Uterus (tissue), 2 donors: Measurements from ENCODE around the gene ADCY7.

Experiments
- POLR2A ChIP-seq, 2 donors: fragments of 450-650 bp; IDR thresholded peaks; one replicate each; pipeline ENCODE4 v1.6.1; 2016; ENCODE audit warnings: antibody characterized with exemption in 2 of 2, mild to moderate bottlenecking in 1 of 2, moderate library complexity in 1 of 2
- TF ChIP-seq, protein P1 (sequence below), 4 experiments: fragments of 200-600 bp in 2 of 4; fragments of 450-650 bp in 2 of 4; sonication (generic) in 2 of 4; IDR thresholded peaks; one replicate each; pipeline ENCODE4 v1.5.1; 2016 to 2019; ENCODE audit warnings: antibody characterized with exemption in 4 of 4, mild to moderate bottlenecking in 2 of 4, moderate library complexity in 1 of 4

DNA sequence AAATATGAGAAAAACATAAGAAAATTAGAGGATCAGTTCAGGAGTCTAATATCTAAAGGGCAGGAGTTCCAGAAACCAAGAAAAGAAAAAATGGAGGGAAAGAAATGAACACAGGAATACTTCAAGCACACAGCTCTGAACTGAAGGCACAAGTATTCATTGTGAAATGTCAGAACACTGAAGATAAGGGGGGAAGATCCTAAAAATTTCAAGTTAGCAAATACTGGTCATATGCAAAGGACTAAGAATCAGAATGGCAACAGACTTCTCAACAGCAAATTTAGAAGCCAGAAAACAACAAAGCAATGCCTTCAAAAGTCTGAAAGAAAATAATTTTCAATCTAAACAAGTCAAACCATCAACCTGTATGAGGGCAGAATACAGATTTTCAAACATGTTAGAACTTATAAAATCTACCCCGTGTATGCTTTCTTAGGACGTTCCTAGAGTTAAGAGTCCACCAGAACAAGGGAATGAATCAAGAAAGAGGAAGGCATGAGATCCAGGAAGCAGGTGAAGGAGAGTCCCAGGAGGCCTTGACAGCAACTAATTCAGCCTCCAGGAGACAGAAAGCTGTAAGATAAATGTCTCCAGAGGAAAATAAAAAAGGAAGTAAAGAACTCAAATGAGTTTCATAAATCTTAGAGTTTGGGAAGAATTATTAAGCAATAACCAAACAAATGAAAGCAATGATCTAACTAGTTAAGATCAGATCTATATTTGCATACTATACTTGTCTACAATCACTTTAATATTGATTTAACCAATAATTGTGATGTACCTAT, 99.6 kb downstream of the ADCY7 start:
- TF ChIP-seq, protein P1, sequence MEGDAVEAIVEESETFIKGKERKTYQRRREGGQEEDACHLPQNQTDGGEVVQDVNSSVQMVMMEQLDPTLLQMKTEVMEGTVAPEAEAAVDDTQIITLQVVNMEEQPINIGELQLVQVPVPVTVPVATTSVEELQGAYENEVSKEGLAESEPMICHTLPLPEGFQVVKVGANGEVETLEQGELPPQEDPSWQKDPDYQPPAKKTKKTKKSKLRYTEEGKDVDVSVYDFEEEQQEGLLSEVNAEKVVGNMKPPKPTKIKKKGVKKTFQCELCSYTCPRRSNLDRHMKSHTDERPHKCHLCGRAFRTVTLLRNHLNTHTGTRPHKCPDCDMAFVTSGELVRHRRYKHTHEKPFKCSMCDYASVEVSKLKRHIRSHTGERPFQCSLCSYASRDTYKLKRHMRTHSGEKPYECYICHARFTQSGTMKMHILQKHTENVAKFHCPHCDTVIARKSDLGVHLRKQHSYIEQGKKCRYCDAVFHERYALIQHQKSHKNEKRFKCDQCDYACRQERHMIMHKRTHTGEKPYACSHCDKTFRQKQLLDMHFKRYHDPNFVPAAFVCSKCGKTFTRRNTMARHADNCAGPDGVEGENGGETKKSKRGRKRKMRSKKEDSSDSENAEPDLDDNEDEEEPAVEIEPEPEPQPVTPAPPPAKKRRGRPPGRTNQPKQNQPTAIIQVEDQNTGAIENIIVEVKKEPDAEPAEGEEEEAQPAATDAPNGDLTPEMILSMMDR (IDR thresholded peaks at IDR 0.05) = no peak
- no peak for TF ChIP-seq POLR2A (IDR thresholded peaks at IDR 0.05)
